ENCODE measurements around the gene SKI. TPM values are rescaled to one million over a fixed set of nuclear protein-coding genes. Genes with fewer than 3 reads are reported as not detected.

Gene SKI
- total and polyA plus RNA-seq, 2 of the 8 experiments (the other 6 are each of a cell fraction or from before 2014, with no cell fraction given), result 8.3 to 87.6 TPM

- TF ChIP-seq EGR1 (IDR thresholded peaks at IDR 0.05; ENCODE audit: borderline replicate concordance, low read depth, low read length) (no peak), TEAD4 (IDR thresholded peaks at IDR 0.05; ENCODE audit: low read depth, low read length) (no peak), GABPA (IDR thresholded peaks at IDR 0.05; ENCODE audit: borderline replicate concordance, insufficient read depth, low read length) (0 out of 2 replicates have a peak, but pooled peaks have one; percentile 12), RNF2 (IDR thresholded peaks at IDR 0.05; ENCODE audit: borderline replicate concordance, low read depth, low read length, missing control alignments, poor library complexity, severe bottlenecking) (no peak), TAF1 (IDR thresholded peaks at IDR 0.05; ENCODE audit: low read depth, low read length) (0 out of 2 replicates have a peak, but pooled peaks have one; percentile 48), SP2 (IDR thresholded peaks at IDR 0.05; ENCODE audit: low read length) (no peak), BCL11A (IDR thresholded peaks at IDR 0.05; ENCODE audit: low read depth in 2 of 2, low read length in 2 of 2) (no peak), BRCA1 (IDR thresholded peaks at IDR 0.05; ENCODE audit: low read depth, low read length) (no peak), TCF12 (IDR thresholded peaks at IDR 0.05; ENCODE audit: low read depth, low read length) (peak; percentile 68; the same call in 1 of the 2 replicates), ATF2 (IDR thresholded peaks at IDR 0.05; ENCODE audit: low read length) (no peak), PHF8 (conservative IDR thresholded peaks at IDR 0.05; ENCODE audit: low read depth, low read length) (no peak), FOSL1 (IDR thresholded peaks at IDR 0.05; ENCODE audit: insufficient read depth, low read depth, low read length) (no peak), EZH2 (IDR thresholded peaks at IDR 0.05; ENCODE audit: low read depth, low read length, severe bottlenecking) (no peak), POLR2A (IDR thresholded peaks at IDR 0.05; ENCODE audit: control extremely low read depth in 1 of 2, low read depth in 2 of 2, low read length in 2 of 2) (peak in 1 of 2 experiments; percentile 50; a peak in 1 of 3 replicates), MAX (IDR thresholded peaks at IDR 0.05) (no peak; the same call in 1 of the 2 replicates), HDAC2 (IDR thresholded peaks at IDR 0.05; ENCODE audit: borderline replicate concordance in 1 of 2, low read depth in 2 of 2, low read length in 2 of 2) (peak; percentile 86; a peak in 2 of 4 replicates), SP1 (IDR thresholded peaks at IDR 0.05; ENCODE audit: low read depth, low read length) (peak; percentile 66; the same call in 1 of the 2 replicates)
Measured at GRCh38 chr1:2248127-2248826, 20.2 kb downstream of the SKI start (continued).

Data from H1 (cell line).